ENCODE measurements around the gene TUBG2.

- TF ChIP-seq CTCF (conservative IDR thresholded peaks at IDR 0.05; ENCODE audit: low read length) (no peak), EZH2phosphoT487 (IDR thresholded peaks at IDR 0.05; ENCODE audit: borderline replicate concordance, low read depth, low read length) (no peak)
Observed at GRCh38 chr17:42653179-42654124, 5.6 kb upstream of the TUBG2 start.

Measured in OCI-LY7 (cell line).